ENCODE results near the gene TMEM244. TPM values are rescaled to one million over a fixed set of nuclear protein-coding genes. Genes with fewer than 3 reads are reported as not detected.

Gene TMEM244
- total and polyA plus RNA-seq, 9 of the 15 experiments (the other 6 are each of a cell fraction or from before 2014, with no cell fraction given): not detected

DNA sequence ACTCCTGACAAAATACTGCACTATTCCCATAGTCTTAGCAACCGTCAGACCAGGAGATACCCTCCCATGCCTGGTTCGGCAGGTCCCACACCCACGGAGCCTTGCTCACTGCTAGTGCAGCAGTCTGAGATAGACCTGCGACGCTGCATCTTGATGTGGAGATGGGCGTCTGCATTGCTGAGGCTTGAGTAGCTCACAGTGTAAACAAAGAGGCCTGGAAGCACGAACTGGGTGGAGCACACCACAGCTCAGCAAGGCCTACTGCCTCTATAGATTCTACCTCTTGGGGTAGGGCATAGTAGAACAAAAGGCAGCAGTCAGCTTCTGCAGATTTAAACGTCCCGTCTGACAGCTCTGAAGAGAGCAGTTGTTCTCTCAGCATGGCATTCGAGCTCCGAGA is 25.4 kb downstream of the TMEM244 start:
- peak; percentile 59 for ATAC-seq
- H3K79me2 ChIP-seq (ENCODE audit: control insufficient read depth, insufficient read depth, low read length): no peaks in the 10 kb centered on the region
- in situ Hi-C loops (cut with MboI) (no loop called here), intact Hi-C loops (cut with micrococcal nuclease) (no loop called here)
- H2AFZ ChIP-seq (ENCODE audit: low read depth, low read length): peak overlapping the region; percentile 92
- H3K4me1 ChIP-seq (replicated peaks in 1 of 2; ENCODE audit: control insufficient read depth in 2 of 2, insufficient read depth in 2 of 2, low read length in 2 of 2): no peaks in the 10 kb centered on the region; a peak in 3 of 5 replicates
- no peaks in the 10 kb centered on the region for H4K20me1 ChIP-seq (replicated peaks; ENCODE audit: control insufficient read depth, insufficient read depth, low read length)
- TF ChIP-seq, protein P1, sequence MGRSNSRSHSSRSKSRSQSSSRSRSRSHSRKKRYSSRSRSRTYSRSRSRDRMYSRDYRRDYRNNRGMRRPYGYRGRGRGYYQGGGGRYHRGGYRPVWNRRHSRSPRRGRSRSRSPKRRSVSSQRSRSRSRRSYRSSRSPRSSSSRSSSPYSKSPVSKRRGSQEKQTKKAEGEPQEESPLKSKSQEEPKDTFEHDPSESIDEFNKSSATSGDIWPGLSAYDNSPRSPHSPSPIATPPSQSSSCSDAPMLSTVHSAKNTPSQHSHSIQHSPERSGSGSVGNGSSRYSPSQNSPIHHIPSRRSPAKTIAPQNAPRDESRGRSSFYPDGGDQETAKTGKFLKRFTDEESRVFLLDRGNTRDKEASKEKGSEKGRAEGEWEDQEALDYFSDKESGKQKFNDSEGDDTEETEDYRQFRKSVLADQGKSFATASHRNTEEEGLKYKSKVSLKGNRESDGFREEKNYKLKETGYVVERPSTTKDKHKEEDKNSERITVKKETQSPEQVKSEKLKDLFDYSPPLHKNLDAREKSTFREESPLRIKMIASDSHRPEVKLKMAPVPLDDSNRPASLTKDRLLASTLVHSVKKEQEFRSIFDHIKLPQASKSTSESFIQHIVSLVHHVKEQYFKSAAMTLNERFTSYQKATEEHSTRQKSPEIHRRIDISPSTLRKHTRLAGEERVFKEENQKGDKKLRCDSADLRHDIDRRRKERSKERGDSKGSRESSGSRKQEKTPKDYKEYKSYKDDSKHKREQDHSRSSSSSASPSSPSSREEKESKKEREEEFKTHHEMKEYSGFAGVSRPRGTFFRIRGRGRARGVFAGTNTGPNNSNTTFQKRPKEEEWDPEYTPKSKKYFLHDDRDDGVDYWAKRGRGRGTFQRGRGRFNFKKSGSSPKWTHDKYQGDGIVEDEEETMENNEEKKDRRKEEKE (IDR thresholded peaks at IDR 0.05; ENCODE audit: borderline replicate concordance in 1 of 2, control insufficient read depth in 1 of 2, low read depth in 2 of 2, low read length in 1 of 2): no peak
- no peak for TF ChIP-seq HIVEP1 (CRISPR knock-in tag; IDR thresholded peaks at IDR 0.05)
- TF ChIP-seq, protein P2, sequence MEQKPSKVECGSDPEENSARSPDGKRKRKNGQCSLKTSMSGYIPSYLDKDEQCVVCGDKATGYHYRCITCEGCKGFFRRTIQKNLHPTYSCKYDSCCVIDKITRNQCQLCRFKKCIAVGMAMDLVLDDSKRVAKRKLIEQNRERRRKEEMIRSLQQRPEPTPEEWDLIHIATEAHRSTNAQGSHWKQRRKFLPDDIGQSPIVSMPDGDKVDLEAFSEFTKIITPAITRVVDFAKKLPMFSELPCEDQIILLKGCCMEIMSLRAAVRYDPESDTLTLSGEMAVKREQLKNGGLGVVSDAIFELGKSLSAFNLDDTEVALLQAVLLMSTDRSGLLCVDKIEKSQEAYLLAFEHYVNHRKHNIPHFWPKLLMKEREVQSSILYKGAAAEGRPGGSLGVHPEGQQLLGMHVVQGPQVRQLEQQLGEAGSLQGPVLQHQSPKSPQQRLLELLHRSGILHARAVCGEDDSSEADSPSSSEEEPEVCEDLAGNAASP (IDR thresholded peaks at IDR 0.05): no peak
- no peak for TF ChIP-seq CHD2 (IDR thresholded peaks at IDR 0.05; ENCODE audit: low read depth, low read length)
- peak in 1 of 2 experiments; percentile 47; a peak in 1 of 4 replicates for TF ChIP-seq FOXA3 (CRISPR knock-in tag; conservative IDR thresholded peaks at IDR 0.05 in 1 of 2, IDR thresholded peaks at IDR 0.05 in 1 of 2)
- no peak for TF ChIP-seq ZNF134 (CRISPR knock-in tag; conservative IDR thresholded peaks at IDR 0.05)
- TF ChIP-seq MEIS2 (IDR thresholded peaks at IDR 0.05; ENCODE audit: partially characterized antibody): no peak
- TF ChIP-seq GATA2 (CRISPR knock-in tag; IDR thresholded peaks at IDR 0.05): no peak
- TF ChIP-seq POU5F1 (IDR thresholded peaks at IDR 0.05; ENCODE audit: borderline replicate concordance, low read depth, low read length, partially characterized antibody): no peak
- H3K9me1 ChIP-seq (ENCODE audit: control insufficient read depth, insufficient read depth, low read length): no peaks in the 10 kb centered on the region
- no peaks in the 10 kb centered on the region for H3K36me3 ChIP-seq (ENCODE audit: control insufficient read depth, insufficient read depth, low read length)
- H3K27me3 ChIP-seq (ENCODE audit: control insufficient read depth in 2 of 2, insufficient read depth in 2 of 2, low read length in 2 of 2): no peaks in the 10 kb centered on the region
- H3K27ac ChIP-seq (ENCODE audit: extremely low read depth, low read depth, low read length): no peak overlapping the region; the same call in 2 of the 3 replicates
- FAIRE-seq: no peak
- no peak for DNase-seq (ENCODE audit: extremely low read depth in 1 of 4, low spot score in 3 of 4)
- BruUV-seq (replicated peaks): no TSS peak
- no peaks in the 10 kb centered on the region for H3K9me3 ChIP-seq (replicated peaks; ENCODE audit: control insufficient read depth, insufficient read depth, low read depth, low read length)
- POLR2A ChIA-PET: interaction anchor here (0.7 to 0.8 kb wide), 2 partner anchors 14 to 265 kb away, joined by 3 to 4 read pairs; no protein-coding TSS in a partner anchor
- peak overlapping the region; percentile 65; the same call in 1 of the 2 replicates for H3K4me2 ChIP-seq (ENCODE audit: insufficient read depth, low read length)
- WGBS (ENCODE audit: insufficient coverage, low coverage, missing lambda C conversion rate): 42% methylated on average over 11 of the region's 11 CpGs
- peak overlapping the region in 1 of 2 experiments; percentile 28; a peak in 1 of 4 replicates for H3K9ac ChIP-seq (ENCODE audit: insufficient read depth in 1 of 2, low read depth in 2 of 2, low read length in 2 of 2)
- CTCF ChIA-PET (ENCODE audit: low intra/inter-chr PET ratio): no interaction called here
- no peak overlapping the region for H3K4me3 ChIP-seq

All from K562 (cell line).